GM06990 (cell line): ENCODE measurements around the gene NAV1.

Source experiments
- DNase-seq: peaks from one replicate; pipeline ENCODE4 v3.0.0-alpha.2; 2011; ENCODE audit not compliant: insufficient read length; ENCODE audit errors: extremely low read depth
- H3K27me3 ChIP-seq: replicated peaks from 2 replicates; pipeline ENCODE4 v1.6.0; 2011; ENCODE audit warnings: low read length; ENCODE audit not compliant: control insufficient read depth, insufficient read depth
- H3K36me3 ChIP-seq: 2 replicates; pipeline ENCODE4 v1.5.1; 2011; ENCODE audit warnings: low read length; ENCODE audit not compliant: control insufficient read depth, insufficient read depth
- H3K4me3 ChIP-seq: replicated peaks from 2 replicates; pipeline ENCODE4 v1.5.1; 2011; ENCODE audit warnings: low read depth, mild to moderate bottlenecking, control low read depth, low read length
- CTCF ChIP-seq: IDR thresholded peaks from 2 replicates; pipeline ENCODE4 v1.5.1; 2011; ENCODE audit warnings: low read length, control low read depth, mild to moderate bottlenecking, inconsistent platforms; ENCODE audit not compliant: insufficient read depth, poor library complexity, severe bottlenecking

The NAV1 gene

GRCh38 chr1:201552941-201553351, 14.0 kb downstream of the NAV1 start:
- Histone ChIP-seq H3K4me3 (no peak overlapping the region), H3K36me3 (no peaks in the 10 kb centered on the region), H3K27me3 (no peaks in the 10 kb centered on the region; the same call in 1 of the 2 replicates)
- DNase-seq, result no peak
- TF ChIP-seq CTCF, result no peak

- H3K27me3 ChIP-seq, result no peaks in the 10 kb centered on the region; the same call in 1 of the 2 replicates
- H3K4me3 ChIP-seq, result no peak overlapping the region
- TF ChIP-seq CTCF, result no peak
- H3K36me3 ChIP-seq, result no peaks in the 10 kb centered on the region
- no peak for DNase-seq
Measured at GRCh38 chr1:201553496-201554189, 14.7 kb downstream of the NAV1 start.

GRCh38 chr1:201554190-201554600, 15.3 kb downstream of the NAV1 start:
- Histone ChIP-seq H3K4me3 (no peak overlapping the region), H3K36me3 (no peaks in the 10 kb centered on the region), H3K27me3 (no peaks in the 10 kb centered on the region; the same call in 1 of the 2 replicates)
- no peak for TF ChIP-seq CTCF
- no peak for DNase-seq

- Histone ChIP-seq H3K4me3 (no peak overlapping the region), H3K36me3 (no peaks in the 10 kb centered on the region), H3K27me3 (no peaks in the 10 kb centered on the region; the same call in 1 of the 2 replicates)
- DNase-seq, result no peak
- no peak for TF ChIP-seq CTCF
Measured at GRCh38 chr1:201554789-201555592, 16.1 kb downstream of the NAV1 start.

GRCh38 chr1:201555593-201555945, 16.6 kb downstream of the NAV1 start:
- no peak for TF ChIP-seq CTCF
- no peak for DNase-seq
- no peaks in the 10 kb centered on the region; the same call in 1 of the 2 replicates for H3K27me3 ChIP-seq
- no peaks in the 10 kb centered on the region for H3K36me3 ChIP-seq
- no peak overlapping the region for H3K4me3 ChIP-seq
